ENCODE measurements around the gene OR10A5. TPM values are rescaled to one million over a fixed set of nuclear protein-coding genes. Genes with fewer than 3 reads are reported as not detected.
"Not testable (repeated sequence)": the region's sequence is repeated elsewhere in the genome, so short reads cannot be mapped to it uniquely, and the experiment has no call there.

The OR10A5 gene
- total RNA-seq, 6 donors from 2014 or later, result not detected

- Histone ChIP-seq H3K27me3 (no peaks in the 10 kb centered on the region), H3K9me3 (no peaks in the 10 kb centered on the region), H3K27ac (no peak overlapping the region), H3K4me3 (no peak overlapping the region), H3K36me3 (no peaks in the 10 kb centered on the region), H3K4me1 (no peaks in the 10 kb centered on the region)
- TF ChIP-seq, protein P1, sequence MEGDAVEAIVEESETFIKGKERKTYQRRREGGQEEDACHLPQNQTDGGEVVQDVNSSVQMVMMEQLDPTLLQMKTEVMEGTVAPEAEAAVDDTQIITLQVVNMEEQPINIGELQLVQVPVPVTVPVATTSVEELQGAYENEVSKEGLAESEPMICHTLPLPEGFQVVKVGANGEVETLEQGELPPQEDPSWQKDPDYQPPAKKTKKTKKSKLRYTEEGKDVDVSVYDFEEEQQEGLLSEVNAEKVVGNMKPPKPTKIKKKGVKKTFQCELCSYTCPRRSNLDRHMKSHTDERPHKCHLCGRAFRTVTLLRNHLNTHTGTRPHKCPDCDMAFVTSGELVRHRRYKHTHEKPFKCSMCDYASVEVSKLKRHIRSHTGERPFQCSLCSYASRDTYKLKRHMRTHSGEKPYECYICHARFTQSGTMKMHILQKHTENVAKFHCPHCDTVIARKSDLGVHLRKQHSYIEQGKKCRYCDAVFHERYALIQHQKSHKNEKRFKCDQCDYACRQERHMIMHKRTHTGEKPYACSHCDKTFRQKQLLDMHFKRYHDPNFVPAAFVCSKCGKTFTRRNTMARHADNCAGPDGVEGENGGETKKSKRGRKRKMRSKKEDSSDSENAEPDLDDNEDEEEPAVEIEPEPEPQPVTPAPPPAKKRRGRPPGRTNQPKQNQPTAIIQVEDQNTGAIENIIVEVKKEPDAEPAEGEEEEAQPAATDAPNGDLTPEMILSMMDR (IDR thresholded peaks at IDR 0.05), result no peak
- TF ChIP-seq POLR2AphosphoS5 (IDR thresholded peaks at IDR 0.05) (no peak), EP300 (IDR thresholded peaks at IDR 0.05) (no peak), POLR2A (IDR thresholded peaks at IDR 0.05) (no peak)
- no peak for ATAC-seq (ENCODE audit: low FRiP score in 2 of 2)
- no peak for DNase-seq
- 86% methylated on average over 2 of the region's 2 CpGs for WGBS, 2 donors
Observed at GRCh38 chr11:6875761-6876160, 30.3 kb downstream of the OR10A5 start.

DNA sequence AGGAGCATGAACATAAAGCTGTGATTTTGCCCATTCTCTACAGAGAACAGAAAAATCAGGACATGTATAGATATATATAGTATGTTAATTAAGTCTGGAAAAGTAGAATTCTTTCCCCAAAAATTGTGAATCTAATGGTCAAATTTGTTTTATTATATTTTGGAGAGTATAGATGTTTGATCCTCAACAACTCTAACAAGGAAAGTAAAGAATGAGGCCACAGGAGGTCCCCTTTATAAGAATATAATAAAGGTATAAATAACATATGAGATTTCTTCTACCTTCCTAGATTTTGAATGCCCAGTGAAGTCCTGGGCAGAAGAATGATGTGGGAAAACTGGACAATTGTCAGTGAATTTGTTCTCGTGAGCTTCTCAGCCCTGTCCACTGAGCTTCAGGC, 30.8 kb downstream of the OR10A5 start, which contains the start of gene OR10A4:
Gene OR10A4 (plus strand): TSS at position 301 of the 400 bp plus-strand sequence. CDS start 23 bp downstream, at position 324.
- Histone ChIP-seq H3K36me3 (no peaks in the 10 kb centered on the region), H3K27ac (no peak within 1 kb of the TSS), H3K4me3 (no peak within 1 kb of the TSS), H3K27me3 (no peaks in the 10 kb centered on the region), H3K4me1 (no peaks in the 10 kb centered on the region), H3K9me3 (no peaks in the 10 kb centered on the region)
- DNase-seq (no peak), ATAC-seq (ENCODE audit: low FRiP score in 2 of 2) (no peak)
- WGBS, 2 donors, result 85 to 96% methylated on average over 1 of the region's 1 CpG
- TF ChIP-seq, protein P1 (IDR thresholded peaks at IDR 0.05), result no peak
- TF ChIP-seq POLR2A (IDR thresholded peaks at IDR 0.05), result no peak
- TF ChIP-seq EP300 (IDR thresholded peaks at IDR 0.05), result no peak
- TF ChIP-seq POLR2AphosphoS5 (IDR thresholded peaks at IDR 0.05), result no peak

DNA sequence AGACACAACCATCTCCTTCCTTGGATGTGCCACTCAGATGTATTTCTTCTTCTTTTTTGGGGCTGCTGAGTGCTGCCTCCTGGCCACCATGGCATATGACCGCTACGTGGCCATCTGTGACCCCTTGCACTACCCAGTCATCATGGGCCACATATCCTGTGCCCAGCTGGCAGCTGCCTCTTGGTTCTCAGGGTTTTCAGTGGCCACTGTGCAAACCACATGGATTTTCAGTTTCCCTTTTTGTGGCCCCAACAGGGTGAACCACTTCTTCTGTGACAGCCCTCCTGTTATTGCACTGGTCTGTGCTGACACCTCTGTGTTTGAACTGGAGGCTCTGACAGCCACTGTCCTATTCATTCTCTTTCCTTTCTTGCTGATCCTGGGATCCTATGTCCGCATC, 31.4 kb downstream of the OR10A5 start:
- no peak for DNase-seq
- TF ChIP-seq POLR2AphosphoS5 (IDR thresholded peaks at IDR 0.05) (no peak), EP300 (IDR thresholded peaks at IDR 0.05) (no peak), POLR2A (IDR thresholded peaks at IDR 0.05) (no peak)
- TF ChIP-seq, protein P1 (IDR thresholded peaks at IDR 0.05), result no peak
- H3K4me3 ChIP-seq, result no peak overlapping the region
- no peaks in the 10 kb centered on the region for H3K4me1 ChIP-seq
- no peak for ATAC-seq (ENCODE audit: low FRiP score in 2 of 2)
- no peaks in the 10 kb centered on the region for H3K9me3 ChIP-seq
- no peaks in the 10 kb centered on the region for H3K36me3 ChIP-seq
- H3K27ac ChIP-seq, result no peak overlapping the region
- 84 to 92% methylated on average over 3 of the region's 3 CpGs for WGBS, 2 donors
- H3K27me3 ChIP-seq, result no peaks in the 10 kb centered on the region

DNA sequence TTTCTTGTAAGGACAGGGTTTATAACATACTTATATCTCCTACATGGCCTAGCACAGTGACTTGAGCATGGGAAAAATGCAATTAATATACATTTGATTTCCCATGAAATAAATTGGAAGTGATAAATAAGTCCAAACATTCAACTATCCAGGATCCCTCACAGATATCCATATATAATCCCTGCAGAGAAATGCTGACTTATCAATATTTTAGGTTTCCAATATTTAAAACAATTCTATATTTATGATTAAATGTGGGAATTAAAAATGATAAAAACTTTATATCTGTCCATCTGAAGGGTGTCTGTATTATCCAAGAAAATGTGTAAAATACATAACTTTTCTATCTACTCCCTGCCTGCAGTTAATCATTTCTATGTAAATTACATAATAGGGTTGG, 37.3 kb downstream of the OR10A5 start:
- Histone ChIP-seq H3K9me3 (peaks cover 0 to 2% (median 0%) of the 10 kb centered on the region in 4 donors), H3K4me3 (no peak overlapping the region), H3K4me1 (no peaks in the 10 kb centered on the region), H3K36me3 (no peaks in the 10 kb centered on the region), H3K27ac (no peak overlapping the region), H3K27me3 (no peaks in the 10 kb centered on the region)
- TF ChIP-seq POLR2A (IDR thresholded peaks at IDR 0.05), result no peak
- TF ChIP-seq POLR2AphosphoS5 (IDR thresholded peaks at IDR 0.05), result no peak
- no peak for TF ChIP-seq EP300 (IDR thresholded peaks at IDR 0.05)
- TF ChIP-seq, protein P1 (IDR thresholded peaks at IDR 0.05), result no peak
- no peak for DNase-seq
- ATAC-seq (ENCODE audit: low FRiP score in 2 of 2), result no peak

- H3K4me3 ChIP-seq; ATAC-seq (ENCODE audit: low FRiP score in 2 of 2): not testable (repeated sequence)
Observed at GRCh38 chr11:6887711-6888110, 42.2 kb downstream of the OR10A5 start.

More at GRCh38 chr11:6887711-6888110, 42.2 kb downstream of the OR10A5 start:
- WGBS, 2 donors, result 92 to 95% methylated on average over 5 of the region's 5 CpGs
- H3K27me3 ChIP-seq, H3K27ac ChIP-seq, DNase-seq, H3K36me3 ChIP-seq, H3K4me1 ChIP-seq, H3K9me3 ChIP-seq: not testable (repeated sequence)
